ENCODE results near the gene DNAJB2. TPM values are rescaled to one million over a fixed set of nuclear protein-coding genes. Genes with fewer than 3 reads are reported as not detected.

Gene DNAJB2
- total and polyA plus RNA-seq, 4 donors, result 7.4 to 71.8 (median 27.0) TPM

DNA sequence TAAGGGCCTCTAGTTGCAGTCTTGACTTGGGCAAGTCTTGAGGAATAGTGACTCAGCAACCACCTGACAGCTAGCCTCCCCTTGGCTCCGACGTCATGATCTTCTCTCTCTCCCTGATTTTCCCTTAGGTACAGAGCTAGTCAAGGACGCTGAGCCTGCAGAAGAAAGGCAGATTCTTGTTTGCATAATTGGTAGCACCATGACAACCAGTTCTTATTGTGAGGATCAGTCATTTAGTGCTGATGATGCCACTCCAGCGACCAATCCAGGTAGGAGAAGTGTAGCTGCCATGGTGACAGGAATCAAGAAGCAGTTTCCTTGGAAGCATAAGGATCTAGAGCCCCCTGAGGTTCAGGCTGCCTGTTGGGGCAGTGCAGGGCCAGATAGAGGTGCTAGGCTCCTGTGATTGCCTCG, 56.2 kb downstream of the DNAJB2 start:
- no peak overlapping the region for H3K27ac ChIP-seq (ENCODE audit: low read depth in 1 of 2, low read length in 2 of 2)
- no peak for DNase-seq (ENCODE audit: low spot score)
- no peak for TF ChIP-seq HNF4A (conservative IDR thresholded peaks at IDR 0.05)
- TF ChIP-seq RXRA (IDR thresholded peaks at IDR 0.05), result no peak
- no peak for TF ChIP-seq SP1 (IDR thresholded peaks at IDR 0.05)
- TF ChIP-seq HNF4G (IDR thresholded peaks at IDR 0.05), result no peak
- TF ChIP-seq YY1 (IDR thresholded peaks at IDR 0.05), result no peak
- TF ChIP-seq FOXA2 (IDR thresholded peaks at IDR 0.05), result no peak
- TF ChIP-seq JUND (IDR thresholded peaks at IDR 0.05), result no peak
- no peak for TF ChIP-seq EGR1 (IDR thresholded peaks at IDR 0.05; ENCODE audit: low read depth in 2 of 2)
- TF ChIP-seq, protein P1, sequence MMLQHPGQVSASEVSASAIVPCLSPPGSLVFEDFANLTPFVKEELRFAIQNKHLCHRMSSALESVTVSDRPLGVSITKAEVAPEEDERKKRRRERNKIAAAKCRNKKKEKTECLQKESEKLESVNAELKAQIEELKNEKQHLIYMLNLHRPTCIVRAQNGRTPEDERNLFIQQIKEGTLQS (IDR thresholded peaks at IDR 0.05), result no peak
- TF ChIP-seq, protein P2, sequence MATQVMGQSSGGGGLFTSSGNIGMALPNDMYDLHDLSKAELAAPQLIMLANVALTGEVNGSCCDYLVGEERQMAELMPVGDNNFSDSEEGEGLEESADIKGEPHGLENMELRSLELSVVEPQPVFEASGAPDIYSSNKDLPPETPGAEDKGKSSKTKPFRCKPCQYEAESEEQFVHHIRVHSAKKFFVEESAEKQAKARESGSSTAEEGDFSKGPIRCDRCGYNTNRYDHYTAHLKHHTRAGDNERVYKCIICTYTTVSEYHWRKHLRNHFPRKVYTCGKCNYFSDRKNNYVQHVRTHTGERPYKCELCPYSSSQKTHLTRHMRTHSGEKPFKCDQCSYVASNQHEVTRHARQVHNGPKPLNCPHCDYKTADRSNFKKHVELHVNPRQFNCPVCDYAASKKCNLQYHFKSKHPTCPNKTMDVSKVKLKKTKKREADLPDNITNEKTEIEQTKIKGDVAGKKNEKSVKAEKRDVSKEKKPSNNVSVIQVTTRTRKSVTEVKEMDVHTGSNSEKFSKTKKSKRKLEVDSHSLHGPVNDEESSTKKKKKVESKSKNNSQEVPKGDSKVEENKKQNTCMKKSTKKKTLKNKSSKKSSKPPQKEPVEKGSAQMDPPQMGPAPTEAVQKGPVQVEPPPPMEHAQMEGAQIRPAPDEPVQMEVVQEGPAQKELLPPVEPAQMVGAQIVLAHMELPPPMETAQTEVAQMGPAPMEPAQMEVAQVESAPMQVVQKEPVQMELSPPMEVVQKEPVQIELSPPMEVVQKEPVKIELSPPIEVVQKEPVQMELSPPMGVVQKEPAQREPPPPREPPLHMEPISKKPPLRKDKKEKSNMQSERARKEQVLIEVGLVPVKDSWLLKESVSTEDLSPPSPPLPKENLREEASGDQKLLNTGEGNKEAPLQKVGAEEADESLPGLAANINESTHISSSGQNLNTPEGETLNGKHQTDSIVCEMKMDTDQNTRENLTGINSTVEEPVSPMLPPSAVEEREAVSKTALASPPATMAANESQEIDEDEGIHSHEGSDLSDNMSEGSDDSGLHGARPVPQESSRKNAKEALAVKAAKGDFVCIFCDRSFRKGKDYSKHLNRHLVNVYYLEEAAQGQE (IDR thresholded peaks at IDR 0.05), result no peak
- no peak for TF ChIP-seq TAF1 (conservative IDR thresholded peaks at IDR 0.05)
- no peak for TF ChIP-seq NR2F2 (IDR thresholded peaks at IDR 0.05)
- TF ChIP-seq RAD21 (IDR thresholded peaks at IDR 0.05), result no peak
- TF ChIP-seq, protein P3, sequence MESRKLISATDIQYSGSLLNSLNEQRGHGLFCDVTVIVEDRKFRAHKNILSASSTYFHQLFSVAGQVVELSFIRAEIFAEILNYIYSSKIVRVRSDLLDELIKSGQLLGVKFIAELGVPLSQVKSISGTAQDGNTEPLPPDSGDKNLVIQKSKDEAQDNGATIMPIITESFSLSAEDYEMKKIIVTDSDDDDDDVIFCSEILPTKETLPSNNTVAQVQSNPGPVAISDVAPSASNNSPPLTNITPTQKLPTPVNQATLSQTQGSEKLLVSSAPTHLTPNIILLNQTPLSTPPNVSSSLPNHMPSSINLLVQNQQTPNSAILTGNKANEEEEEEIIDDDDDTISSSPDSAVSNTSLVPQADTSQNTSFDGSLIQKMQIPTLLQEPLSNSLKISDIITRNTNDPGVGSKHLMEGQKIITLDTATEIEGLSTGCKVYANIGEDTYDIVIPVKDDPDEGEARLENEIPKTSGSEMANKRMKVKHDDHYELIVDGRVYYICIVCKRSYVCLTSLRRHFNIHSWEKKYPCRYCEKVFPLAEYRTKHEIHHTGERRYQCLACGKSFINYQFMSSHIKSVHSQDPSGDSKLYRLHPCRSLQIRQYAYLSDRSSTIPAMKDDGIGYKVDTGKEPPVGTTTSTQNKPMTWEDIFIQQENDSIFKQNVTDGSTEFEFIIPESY (IDR thresholded peaks at IDR 0.05), result no peak
- TF ChIP-seq, protein P4, sequence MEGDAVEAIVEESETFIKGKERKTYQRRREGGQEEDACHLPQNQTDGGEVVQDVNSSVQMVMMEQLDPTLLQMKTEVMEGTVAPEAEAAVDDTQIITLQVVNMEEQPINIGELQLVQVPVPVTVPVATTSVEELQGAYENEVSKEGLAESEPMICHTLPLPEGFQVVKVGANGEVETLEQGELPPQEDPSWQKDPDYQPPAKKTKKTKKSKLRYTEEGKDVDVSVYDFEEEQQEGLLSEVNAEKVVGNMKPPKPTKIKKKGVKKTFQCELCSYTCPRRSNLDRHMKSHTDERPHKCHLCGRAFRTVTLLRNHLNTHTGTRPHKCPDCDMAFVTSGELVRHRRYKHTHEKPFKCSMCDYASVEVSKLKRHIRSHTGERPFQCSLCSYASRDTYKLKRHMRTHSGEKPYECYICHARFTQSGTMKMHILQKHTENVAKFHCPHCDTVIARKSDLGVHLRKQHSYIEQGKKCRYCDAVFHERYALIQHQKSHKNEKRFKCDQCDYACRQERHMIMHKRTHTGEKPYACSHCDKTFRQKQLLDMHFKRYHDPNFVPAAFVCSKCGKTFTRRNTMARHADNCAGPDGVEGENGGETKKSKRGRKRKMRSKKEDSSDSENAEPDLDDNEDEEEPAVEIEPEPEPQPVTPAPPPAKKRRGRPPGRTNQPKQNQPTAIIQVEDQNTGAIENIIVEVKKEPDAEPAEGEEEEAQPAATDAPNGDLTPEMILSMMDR (IDR thresholded peaks at IDR 0.05; ENCODE audit: low read depth, low read length, missing input control), result no peak
- no peak for TF ChIP-seq FOXA1 (IDR thresholded peaks at IDR 0.05)
- TF ChIP-seq, protein P5, sequence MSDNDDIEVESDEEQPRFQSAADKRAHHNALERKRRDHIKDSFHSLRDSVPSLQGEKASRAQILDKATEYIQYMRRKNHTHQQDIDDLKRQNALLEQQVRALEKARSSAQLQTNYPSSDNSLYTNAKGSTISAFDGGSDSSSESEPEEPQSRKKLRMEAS (IDR thresholded peaks at IDR 0.05), result no peak
- TF ChIP-seq GABPA (IDR thresholded peaks at IDR 0.05 in 1 of 2, conservative IDR thresholded peaks at IDR 0.05 in 1 of 2), result no peak
- H3K4me3 ChIP-seq (ENCODE audit: low read depth in 1 of 3, low read length in 3 of 3), result no peak overlapping the region
- no peaks in the 10 kb centered on the region for H3K36me3 ChIP-seq (ENCODE audit: control insufficient read depth in 4 of 4, insufficient read depth in 3 of 4, low read depth in 1 of 4, low read length in 3 of 4)
- peaks cover 2 to 12% (median 6%) of the 10 kb centered on the region in 4 donors for H3K27me3 ChIP-seq (ENCODE audit: control insufficient read depth in 4 of 4, insufficient read depth in 4 of 4, low read length in 3 of 4)
- H3K9ac ChIP-seq (ENCODE audit: low read depth in 1 of 2, low read length in 2 of 2), result no peak overlapping the region
- peaks cover 0 to 11% (median 3%) of the 10 kb centered on the region in 4 donors for H3K9me3 ChIP-seq (ENCODE audit: control insufficient read depth in 4 of 4, low read length in 3 of 4)
- 42% methylated on average over 5 of the region's 5 CpGs for WGBS
- no peaks in the 10 kb centered on the region for H3K4me1 ChIP-seq (ENCODE audit: control insufficient read depth in 4 of 4, insufficient read depth in 4 of 4, low read length in 3 of 4)

Small RNA genes lying within 50 kb of the gene (small RNA-seq; reads per million reads assigned to genes)
- 0.15 reads per million for gene MIR153-1

Other genes starting within 250 kb of the DNAJB2 start
- gene CFAP65, start 237.8 kb upstream of the DNAJB2 start, total RNA-seq, result not detected
- not detected for gene CFAP65, start 237.8 kb upstream of the DNAJB2 start, polyA plus RNA-seq
- 1 to 10 TPM in 1 of 2 donors, under 1 TPM in 1; 0.75 to 2.4 TPM for gene IHH, start 218.4 kb upstream of the DNAJB2 start, total RNA-seq
- gene IHH, start 218.4 kb upstream of the DNAJB2 start, polyA plus RNA-seq, result under 1 TPM; 0.51 to 0.82 TPM
- gene NHEJ1, start 118.6 kb upstream of the DNAJB2 start, total RNA-seq, result 10 to 100 TPM; 11.8 to 13.5 TPM
- 1 to 10 TPM; 6.1 to 8.0 TPM for gene NHEJ1, start 118.6 kb upstream of the DNAJB2 start, polyA plus RNA-seq
- gene SLC23A3, start 109.3 kb upstream of the DNAJB2 start, total RNA-seq, result 1 to 10 TPM in 1 of 2 donors, under 1 TPM in 1; 0.23 to 2.4 TPM
- gene SLC23A3, start 109.3 kb upstream of the DNAJB2 start, polyA plus RNA-seq, result under 1 TPM; 0.38 to 0.94 TPM
- 10 to 100 TPM; 16.5 to 39.8 TPM for gene CNPPD1, start 102.4 kb upstream of the DNAJB2 start, total RNA-seq
- gene CNPPD1, start 102.4 kb upstream of the DNAJB2 start, polyA plus RNA-seq, result 10 to 100 TPM; 16.7 to 26.5 TPM
- 10 to 100 TPM; 34.1 to 41.2 TPM for gene RETREG2, start 101.1 kb upstream of the DNAJB2 start, total RNA-seq
- gene RETREG2, start 101.1 kb upstream of the DNAJB2 start, polyA plus RNA-seq, result 10 to 100 TPM; 21.7 to 42.8 TPM
- gene ZFAND2B, start 72.6 kb upstream of the DNAJB2 start, total RNA-seq, result 10 to 100 TPM; 19.6 to 29.8 TPM
- 10 to 100 TPM; 21.9 to 53.8 TPM for gene ZFAND2B, start 72.6 kb upstream of the DNAJB2 start, polyA plus RNA-seq
- gene ABCB6, start 60.4 kb upstream of the DNAJB2 start, total RNA-seq, result 10 to 100 TPM; 27.5 to 96.1 TPM
- 10 to 100 TPM; 19.0 to 68.1 TPM for gene ABCB6, start 60.4 kb upstream of the DNAJB2 start, polyA plus RNA-seq
- gene ATG9A, start 49.7 kb upstream of the DNAJB2 start, total RNA-seq, result 10 to 100 TPM; 44.7 to 68.1 TPM
- 10 to 100 TPM; 24.3 to 31.1 TPM for gene ATG9A, start 49.7 kb upstream of the DNAJB2 start, polyA plus RNA-seq
- gene ANKZF1, start 49.6 kb upstream of the DNAJB2 start, total RNA-seq, result 10 to 100 TPM; 15.5 to 30.6 TPM
- 10 to 100 TPM in 1 of 2 donors, 1 to 10 TPM in 1; 9.0 to 25.5 TPM for gene ANKZF1, start 49.6 kb upstream of the DNAJB2 start, polyA plus RNA-seq
- gene GLB1L, start 33.9 kb upstream of the DNAJB2 start, total RNA-seq, result 1 to 10 TPM; 2.8 to 5.2 TPM
- 1 to 10 TPM; 2.3 TPM for gene GLB1L, start 33.9 kb upstream of the DNAJB2 start, polyA plus RNA-seq
- gene STK16, start 33.9 kb upstream of the DNAJB2 start, total RNA-seq, result 10 to 100 TPM; 14.8 to 44.3 TPM
- gene STK16, start 33.9 kb upstream of the DNAJB2 start, polyA plus RNA-seq, result 10 to 100 TPM in 1 of 2 donors, 1 to 10 TPM in 1; 5.8 to 32.5 TPM
- gene TUBA4B, start 26.1 kb upstream of the DNAJB2 start, total RNA-seq, result under 1 TPM in 1 of 2 donors, not detected in 1; 0.08 TPM
- under 1 TPM; 0.19 to 0.20 TPM for gene TUBA4B, start 26.1 kb upstream of the DNAJB2 start, polyA plus RNA-seq
- gene TUBA4A, start 25.4 kb upstream of the DNAJB2 start, total RNA-seq, result 10 to 100 TPM; 16.2 to 25.5 TPM
- gene TUBA4A, start 25.4 kb upstream of the DNAJB2 start, polyA plus RNA-seq, result 10 to 100 TPM; 37.6 to 63.1 TPM
- gene PTPRN, start 30.0 kb downstream of the DNAJB2 start, total RNA-seq, result 1 to 10 TPM in 1 of 2 donors, not detected in 1; 2.2 TPM
- not detected for gene PTPRN, start 30.0 kb downstream of the DNAJB2 start, polyA plus RNA-seq
- gene RESP18, start 53.4 kb downstream of the DNAJB2 start, total RNA-seq, result not detected
- gene RESP18, start 53.4 kb downstream of the DNAJB2 start, polyA plus RNA-seq, result not detected
- gene DNPEP, start 108.5 kb downstream of the DNAJB2 start, total RNA-seq, result 10 to 100 TPM; 25.8 to 58.4 TPM
- gene DNPEP, start 108.5 kb downstream of the DNAJB2 start, polyA plus RNA-seq, result 10 to 100 TPM; 41.0 to 50.5 TPM
- gene DES, start 139.0 kb downstream of the DNAJB2 start, total RNA-seq, result 10 to 100 TPM in 1 of 2 donors, under 1 TPM in 1; 0.23 to 50.0 TPM
- gene DES, start 139.0 kb downstream of the DNAJB2 start, polyA plus RNA-seq, result 1 to 10 TPM in 1 of 2 donors, under 1 TPM in 1; 0.15 to 6.2 TPM
- gene SPEG, start 155.5 kb downstream of the DNAJB2 start, total RNA-seq, result under 1 TPM; 0.51 to 0.75 TPM
- under 1 TPM; 0.57 to 0.96 TPM for gene SPEG, start 155.5 kb downstream of the DNAJB2 start, polyA plus RNA-seq
- gene GMPPA, start 219.5 kb downstream of the DNAJB2 start, total RNA-seq, result 10 to 100 TPM; 20.2 to 59.4 TPM
- gene GMPPA, start 219.5 kb downstream of the DNAJB2 start, polyA plus RNA-seq, result 10 to 100 TPM; 32.6 to 54.3 TPM
- 1 to 10 TPM in 1 of 2 donors, under 1 TPM in 1; 0.08 to 1.5 TPM for gene ASIC4, start 235.1 kb downstream of the DNAJB2 start, total RNA-seq
- gene ASIC4, start 235.1 kb downstream of the DNAJB2 start, polyA plus RNA-seq, result not detected